Breast epithelium (tissue), 4 donors: ENCODE results near the gene EIF4EBP3. TPM values are rescaled to one million over a fixed set of nuclear protein-coding genes. Genes with fewer than 3 reads are reported as not detected.
"Not testable (repeated sequence)": the region's sequence is repeated elsewhere in the genome, so short reads cannot be mapped to it uniquely, and the experiment has no call there.

Experiments
- DNase-seq, 2 donors: peaks; one replicate each; pipeline ENCODE4 v3.0.0-alpha.2; 2019; ENCODE audit warnings: low spot score in 2 of 2
- H3K27ac ChIP-seq, 2 donors: fragments of 200-600 bp; sonication (generic) in 1 of 2; one replicate each; pipeline ENCODE4 v1.5.1; 2016 to 2019; ENCODE audit warnings: mild to moderate bottlenecking in 1 of 2
- H3K27me3 ChIP-seq, 2 donors: fragments of 200-600 bp; sonication (generic) in 1 of 2; one replicate each; pipeline versions ENCODE4 v1.5.1 to v1.6.0; 2017 to 2019; ENCODE audit warnings: control low read depth in 1 of 2, mild to moderate bottlenecking in 1 of 2
- H3K36me3 ChIP-seq: fragments of 200-600 bp; one replicate; pipeline ENCODE4 v1.5.1; 2019
- H3K4me1 ChIP-seq, 2 donors: fragments of 200-600 bp; sonication (generic); one replicate each; pipeline ENCODE4 v1.5.1; 2016 to 2019; ENCODE audit warnings: control low read depth in 1 of 2
- H3K4me3 ChIP-seq, 3 donors: fragments of 200-600 bp; sonication (generic); 1 replicate in 2 of 3; 2 replicates in 1 of 3; pipeline ENCODE4 v1.5.1; 2016 to 2019; ENCODE audit warnings: mild to moderate bottlenecking in 3 of 3, moderate library complexity in 2 of 3
- H3K9me3 ChIP-seq, 2 donors: fragments of 200-600 bp; sonication (generic) in 1 of 2; one replicate each; pipeline ENCODE4 v1.5.1; 2016 to 2019; ENCODE audit warnings: control low read depth in 1 of 2
- POLR2A ChIP-seq: fragments of 450-650 bp; IDR thresholded peaks from one replicate; pipeline ENCODE4 v1.6.1; 2016; ENCODE audit warnings: antibody characterized with exemption, mild to moderate bottlenecking, moderate library complexity
- POLR2AphosphoS5 ChIP-seq, 3 donors: sonication (generic); formaldehyde crosslinking; IDR thresholded peaks; one replicate each; pipeline ENCODE4 v1.6.1; 2017; ENCODE audit warnings: antibody characterized with exemption in 3 of 3
- intact Hi-C: fragments of 100-400 bp; cut with DNase I; formaldehyde crosslinking; loops from one replicate; pipeline ENCODE4 v1.15.1; 2023; ENCODE audit warnings: low total_unique reads
- total RNA-seq, 3 donors: library from RNA; depleted of rRNA; stranded (reverse); fragments of >200 nt; gene quantifications; one replicate each; pipeline ENCODE4 v1.1.0, GENCODE V29; 2016
- TF ChIP-seq, protein P1 (sequence below), 3 donors: fragments of 450-650 bp; IDR thresholded peaks; one replicate each; pipeline ENCODE4 v1.5.1; 2016 to 2017; ENCODE audit warnings: antibody characterized with exemption in 3 of 3, mild to moderate bottlenecking in 3 of 3, moderate library complexity in 3 of 3

Gene EIF4EBP3
- total RNA-seq, 3 donors from 2014 or later: 18.0 to 38.1 (median 24.9) TPM

DNA sequence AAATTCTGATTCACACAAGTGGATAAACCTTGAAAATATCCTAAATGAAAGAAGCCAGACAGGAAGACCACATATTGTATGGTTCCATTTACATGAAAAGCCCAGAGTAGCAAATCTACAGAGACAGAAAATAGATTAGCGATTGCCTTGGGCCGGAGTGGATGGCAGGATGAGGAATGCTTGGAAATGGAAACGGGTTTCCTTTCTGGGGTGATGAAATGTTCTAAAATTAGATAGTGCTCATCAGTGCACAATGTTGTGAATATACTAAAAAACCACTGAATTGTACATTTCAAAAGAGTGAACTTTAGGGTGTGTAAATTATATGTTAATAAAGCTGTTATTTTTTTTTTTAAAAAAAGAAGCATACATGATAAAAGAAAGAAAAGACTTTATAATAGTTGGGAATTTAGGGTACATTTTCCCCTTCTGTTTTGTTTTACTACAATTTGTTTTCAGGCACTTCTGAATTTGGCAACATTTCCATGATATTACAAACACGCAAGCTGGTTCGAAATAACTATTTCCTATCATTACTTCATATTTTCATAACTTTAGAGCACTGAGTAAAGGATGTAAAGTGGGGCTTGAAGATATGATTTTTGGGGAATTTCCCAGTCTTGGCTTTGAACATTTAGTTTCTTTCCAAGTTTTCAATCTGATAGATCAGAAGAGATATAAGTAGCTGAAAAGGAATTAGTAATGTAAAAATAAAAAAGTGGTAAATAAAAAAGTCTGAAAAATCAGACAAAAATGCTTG, 41.0 kb downstream of the EIF4EBP3 start:
- Histone ChIP-seq H3K9me3 (no peaks in the 10 kb centered on the region), H3K4me3 (no peak overlapping the region), H3K4me1 (peaks cover 0 to 15% of the 10 kb centered on the region in 2 donors), H3K27me3 (no peaks in the 10 kb centered on the region), H3K36me3 (no peaks in the 10 kb centered on the region), H3K27ac (peak overlapping the region in 1 of 2 donors; percentile 43)
- no peak for TF ChIP-seq POLR2AphosphoS5 (IDR thresholded peaks at IDR 0.05)
- TF ChIP-seq, protein P1, sequence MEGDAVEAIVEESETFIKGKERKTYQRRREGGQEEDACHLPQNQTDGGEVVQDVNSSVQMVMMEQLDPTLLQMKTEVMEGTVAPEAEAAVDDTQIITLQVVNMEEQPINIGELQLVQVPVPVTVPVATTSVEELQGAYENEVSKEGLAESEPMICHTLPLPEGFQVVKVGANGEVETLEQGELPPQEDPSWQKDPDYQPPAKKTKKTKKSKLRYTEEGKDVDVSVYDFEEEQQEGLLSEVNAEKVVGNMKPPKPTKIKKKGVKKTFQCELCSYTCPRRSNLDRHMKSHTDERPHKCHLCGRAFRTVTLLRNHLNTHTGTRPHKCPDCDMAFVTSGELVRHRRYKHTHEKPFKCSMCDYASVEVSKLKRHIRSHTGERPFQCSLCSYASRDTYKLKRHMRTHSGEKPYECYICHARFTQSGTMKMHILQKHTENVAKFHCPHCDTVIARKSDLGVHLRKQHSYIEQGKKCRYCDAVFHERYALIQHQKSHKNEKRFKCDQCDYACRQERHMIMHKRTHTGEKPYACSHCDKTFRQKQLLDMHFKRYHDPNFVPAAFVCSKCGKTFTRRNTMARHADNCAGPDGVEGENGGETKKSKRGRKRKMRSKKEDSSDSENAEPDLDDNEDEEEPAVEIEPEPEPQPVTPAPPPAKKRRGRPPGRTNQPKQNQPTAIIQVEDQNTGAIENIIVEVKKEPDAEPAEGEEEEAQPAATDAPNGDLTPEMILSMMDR (IDR thresholded peaks at IDR 0.05): no peak
- intact Hi-C loops: loop anchor here (10.0 kb wide), 1 partner anchor 764 kb away; no protein-coding TSS in a partner anchor
- no peak for DNase-seq

DNA sequence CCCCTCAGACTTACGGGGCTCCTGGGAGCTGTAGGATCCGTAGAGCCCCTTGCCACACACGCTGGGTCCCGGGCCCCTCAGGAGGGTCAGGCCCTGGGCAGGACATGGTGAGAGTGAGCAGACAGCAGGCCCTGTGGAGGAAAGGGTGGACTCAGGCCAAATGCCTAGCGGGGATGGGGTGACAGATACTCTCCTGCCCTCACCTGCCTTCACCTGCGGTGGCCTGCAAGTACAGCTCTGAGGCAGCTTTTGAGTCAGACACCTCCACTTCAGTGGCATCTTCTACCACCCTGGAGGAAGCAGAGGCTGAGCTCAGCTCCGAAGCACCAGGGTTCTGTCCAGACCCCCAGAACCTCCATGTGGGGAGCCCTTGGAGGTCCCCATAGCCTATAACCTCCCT, 43.4 kb downstream of the EIF4EBP3 start:
- H3K4me3 ChIP-seq: no peak overlapping the region
- TF ChIP-seq, protein P1 (IDR thresholded peaks at IDR 0.05): no peak
- TF ChIP-seq POLR2A (no peak), POLR2AphosphoS5 (IDR thresholded peaks at IDR 0.05) (no peak)
- no peak for DNase-seq
- intact Hi-C loops: no loop called here
- no peaks in the 10 kb centered on the region for H3K36me3 ChIP-seq
- no peaks in the 10 kb centered on the region for H3K27me3 ChIP-seq
- no peak overlapping the region for H3K27ac ChIP-seq
- H3K9me3 ChIP-seq: no peaks in the 10 kb centered on the region
- H3K4me1 ChIP-seq: peaks cover 0 to 15% of the 10 kb centered on the region in 2 donors

DNA sequence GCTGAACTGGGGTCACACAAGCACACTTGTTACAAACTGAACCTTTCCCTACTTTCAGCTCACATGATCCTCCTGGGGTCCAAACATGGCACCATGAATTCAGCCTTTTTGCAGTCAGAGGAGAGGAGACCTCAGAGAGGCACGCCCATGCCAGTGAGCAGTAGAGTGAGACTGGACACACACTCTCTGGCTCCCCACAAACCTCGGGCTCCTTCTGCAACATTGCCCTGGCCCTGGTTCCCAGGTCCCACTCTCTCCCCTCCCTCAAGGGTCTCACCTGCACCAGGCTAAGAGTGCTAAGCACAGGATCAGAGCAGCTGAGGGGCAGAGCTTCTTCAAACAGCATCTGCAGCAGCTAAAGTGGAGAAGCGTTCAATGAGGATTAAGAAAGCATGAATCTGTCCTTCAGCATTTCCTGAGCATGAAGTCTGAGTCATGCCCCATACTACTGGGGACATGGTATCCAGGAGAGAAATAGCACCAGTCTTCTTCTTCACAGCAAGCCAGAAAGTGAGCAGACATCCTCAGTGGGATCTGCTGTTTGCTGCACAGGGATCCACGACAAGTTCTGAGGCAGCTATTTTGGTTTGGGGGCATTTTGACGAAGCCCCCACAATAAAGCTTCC, 44.4 kb downstream of the EIF4EBP3 start:
- TF ChIP-seq, protein P1 (IDR thresholded peaks at IDR 0.05): no peak
- no peak for TF ChIP-seq POLR2AphosphoS5 (IDR thresholded peaks at IDR 0.05)
- Histone ChIP-seq H3K4me1 (peaks cover 0 to 15% of the 10 kb centered on the region in 2 donors), H3K27me3 (no peaks in the 10 kb centered on the region), H3K4me3 (no peak overlapping the region), H3K27ac (no peak overlapping the region), H3K36me3 (no peaks in the 10 kb centered on the region), H3K9me3 (no peaks in the 10 kb centered on the region)
- DNase-seq: no peak
- intact Hi-C loops: no loop called here

DNA sequence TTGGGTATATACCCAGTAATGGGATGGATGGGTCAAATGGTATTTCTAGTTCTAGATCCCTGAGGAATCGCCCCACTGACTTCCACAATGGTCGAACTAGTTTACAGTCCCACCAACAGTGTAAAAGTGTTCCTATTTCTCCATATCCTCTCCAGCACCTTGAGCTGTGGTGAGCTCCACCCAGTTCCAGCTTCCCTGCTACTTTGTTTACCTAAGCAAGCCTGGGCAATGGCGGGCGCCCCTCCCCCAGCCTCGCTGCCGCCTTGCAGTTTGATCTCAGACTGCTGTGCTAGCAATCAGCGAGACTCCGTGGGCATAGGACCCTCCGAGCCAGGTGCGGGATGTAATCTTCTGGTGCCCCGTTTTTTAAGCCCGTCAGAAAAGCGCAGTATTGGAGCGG, 45.6 kb downstream of the EIF4EBP3 start:
- H3K4me1 ChIP-seq: peaks cover 0 to 15% of the 10 kb centered on the region in 2 donors
- intact Hi-C loops: not testable (repeated sequence)

DNA sequence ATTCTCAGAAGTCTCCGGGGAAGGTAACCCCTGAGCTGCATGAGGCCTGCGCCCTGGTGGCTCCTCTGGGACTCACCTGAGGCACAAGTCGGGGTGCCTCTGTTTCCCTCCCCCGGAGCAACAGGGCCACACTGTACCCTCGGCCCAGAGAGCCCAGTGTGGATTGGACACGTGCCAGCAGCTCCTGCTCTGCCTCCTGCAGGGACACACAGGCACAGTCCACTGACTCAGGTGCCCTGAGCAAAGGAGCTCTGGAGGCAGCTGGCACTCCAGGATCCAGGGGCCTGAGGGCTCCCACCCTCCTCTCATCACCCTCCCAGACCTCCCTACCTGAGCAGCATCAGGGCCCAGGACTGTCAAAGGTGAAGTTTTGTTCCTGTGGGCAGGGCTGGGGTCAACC, 46.7 kb downstream of the EIF4EBP3 start:
- no peaks in the 10 kb centered on the region for H3K9me3 ChIP-seq
- H3K27ac ChIP-seq: no peak overlapping the region
- H3K4me3 ChIP-seq: no peak overlapping the region
- TF ChIP-seq POLR2AphosphoS5 (IDR thresholded peaks at IDR 0.05) (no peak), POLR2A (no peak)
- TF ChIP-seq, protein P1 (IDR thresholded peaks at IDR 0.05): no peak
- H3K27me3 ChIP-seq: no peaks in the 10 kb centered on the region
- peaks cover 0 to 7% of the 10 kb centered on the region in 2 donors for H3K4me1 ChIP-seq
- no peak for DNase-seq
- intact Hi-C loops: no loop called here
- H3K36me3 ChIP-seq: no peaks in the 10 kb centered on the region

More for the DNA sequence above, 45.6 kb downstream of the EIF4EBP3 start:
- not testable (repeated sequence) for H3K36me3 ChIP-seq, H3K27me3 ChIP-seq, H3K9me3 ChIP-seq, DNase-seq, H3K27ac ChIP-seq
- H3K4me3 ChIP-seq: peak overlapping the region in 1 of 3 donors; percentile 22
